Right lobe of liver (tissue), 6 donors: ENCODE data around the gene FAM168A. TPM values are rescaled to one million over a fixed set of nuclear protein-coding genes. Genes with fewer than 3 reads are reported as not detected.
"Not testable (repeated sequence)": the region's sequence is repeated elsewhere in the genome, so short reads cannot be mapped to it uniquely, and the experiment has no call there.

Experiments used
- ATAC-seq, 4 donors: fragments of 200-7000 bp; cut with Tn5 transposase; one replicate each; pipeline ENCODE4 v1.9.1; 2020; ENCODE audit warnings: mild to moderate bottlenecking in 4 of 4, moderate library complexity in 4 of 4
- DNase-seq, 3 donors: peaks; one replicate each; pipeline ENCODE4 v3.0.0-alpha.2; 2020
- H3K27ac ChIP-seq, 3 donors: fragments of 200-600 bp; one replicate each; pipeline ENCODE4 v1.8.0; 2022
- H3K27me3 ChIP-seq, 2 donors: fragments of 200-600 bp; one replicate each; pipeline ENCODE4 v1.8.0; 2022
- H3K36me3 ChIP-seq, 4 donors: fragments of 200-600 bp; sonication (generic) in 1 of 4; one replicate each; pipeline versions ENCODE4 v1.5.1 to v1.8.0; 2017 to 2022; ENCODE audit warnings: control low read depth in 1 of 4
- H3K4me1 ChIP-seq, 4 donors: fragments of 200-600 bp; sonication (generic) in 1 of 4; one replicate each; pipeline versions ENCODE4 v1.5.1 to v1.8.0; 2017 to 2022; ENCODE audit warnings: control low read depth in 1 of 4
- H3K4me3 ChIP-seq, 3 donors: fragments of 200-600 bp; one replicate each; pipeline ENCODE4 v1.8.0; 2022
- H3K9me3 ChIP-seq, 4 donors: fragments of 200-600 bp; sonication (generic) in 1 of 4; one replicate each; pipeline versions ENCODE4 v1.5.1 to v1.8.0; 2017 to 2022; ENCODE audit warnings: control low read depth in 1 of 4
- CTCF ChIP-seq, 4 donors: fragments of 200-600 bp in 3 of 4; fragments of 450-650 bp in 1 of 4; IDR thresholded peaks; one replicate each; pipeline versions ENCODE4 v1.5.1 to v1.8.0; 2016 to 2022; ENCODE audit warnings: antibody characterized with exemption in 4 of 4, mild to moderate bottlenecking in 2 of 4
- POLR2A ChIP-seq: fragments of 450-650 bp; IDR thresholded peaks from one replicate; pipeline ENCODE4 v1.6.1; 2017; ENCODE audit warnings: antibody characterized with exemption, mild to moderate bottlenecking
- WGBS: methylation state at CpG from one replicate; pipeline ENCODE4 v1.1.6; 2018; ENCODE audit warnings: low coverage, low lambda C conversion rate; ENCODE audit not compliant: insufficient coverage; ENCODE audit errors: missing lambda C conversion rate; 5-methylcytosine and 5-hydroxymethylcytosine counted together
- intact Hi-C, 2 donors: fragments of 100-400 bp; cut with DNase I; formaldehyde crosslinking; loops; one replicate each; pipeline versions ENCODE4 v1.11.2 to v1.14.1; 2022
- total RNA-seq, 6 experiments: library from RNA; depleted of rRNA in 2 of 6; stranded (reverse); fragments of >200 nt in 2 of 6; fragmentation: NEBNext Ultra II Directional in 3 of 6; extraction: Animal tissue kit (Norgen Biotek cat#: 25700) in 3 of 6; gene quantifications; one replicate each; pipeline versions ENCODE4 v1.1.0 to v1.2.4, GENCODE V29; 2016 to 2023
- donor health status: DM: no; HTN: yes; CAD: no.
- donor health status: DM: no; HTN: no; CAD: no.
- donor health status: DM: no; HTN: no; CAD: no.
- donor health status: DM: no; HTN: yes; CAD: no.
- donor health status: DM: no; HTN: yes; CAD: no.

FAM168A gene
- total RNA-seq, 6 experiments from 2014 or later: 13.0 to 21.5 (median 15.9) TPM

- no peaks in the 10 kb centered on the region for H3K9me3 ChIP-seq
- intact Hi-C loops: no loop called here
- no peaks in the 10 kb centered on the region for H3K36me3 ChIP-seq
- ATAC-seq (no peak), DNase-seq (no peak)
- no peaks in the 10 kb centered on the region for H3K4me1 ChIP-seq
- no peak overlapping the region for H3K4me3 ChIP-seq
- TF ChIP-seq CTCF (IDR thresholded peaks at IDR 0.05): no peak
- no peak overlapping the region for H3K27ac ChIP-seq
- H3K27me3 ChIP-seq: no peaks in the 10 kb centered on the region
Observed at GRCh38 chr11:73451896-73452295, 146.0 kb downstream of the FAM168A start.

DNA sequence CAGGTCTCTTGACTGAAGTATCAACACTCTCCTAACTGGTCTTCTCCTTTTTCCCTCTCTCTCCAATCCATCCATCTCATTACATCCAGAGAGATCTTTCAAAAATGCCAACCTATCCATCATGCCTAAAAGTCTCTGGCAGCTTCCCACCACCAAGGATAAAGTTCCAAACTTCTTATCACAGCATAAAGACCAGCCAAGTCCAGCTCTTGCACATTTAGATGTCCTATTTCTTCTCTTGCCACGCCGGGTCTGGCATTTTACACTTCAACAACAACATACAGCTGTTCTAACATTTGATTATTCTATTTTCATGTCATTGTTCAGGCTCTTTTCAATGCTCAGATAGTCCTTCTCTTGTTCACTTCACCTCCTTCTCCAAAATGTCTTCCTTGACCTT, 151.1 kb downstream of the FAM168A start:
- intact Hi-C loops: no loop called here
- no peaks in the 10 kb centered on the region for H3K4me1 ChIP-seq
- no peaks in the 10 kb centered on the region for H3K27me3 ChIP-seq
- no peak overlapping the region for H3K27ac ChIP-seq
- no peak for DNase-seq
- no peaks in the 10 kb centered on the region for H3K36me3 ChIP-seq
- H3K4me3 ChIP-seq: no peak overlapping the region
- no peak for ATAC-seq
- TF ChIP-seq CTCF (IDR thresholded peaks at IDR 0.05) (no peak), POLR2A (no peak)
- WGBS: 100% methylated on average over 2 of the region's 2 CpGs
- no peaks in the 10 kb centered on the region for H3K9me3 ChIP-seq

DNA sequence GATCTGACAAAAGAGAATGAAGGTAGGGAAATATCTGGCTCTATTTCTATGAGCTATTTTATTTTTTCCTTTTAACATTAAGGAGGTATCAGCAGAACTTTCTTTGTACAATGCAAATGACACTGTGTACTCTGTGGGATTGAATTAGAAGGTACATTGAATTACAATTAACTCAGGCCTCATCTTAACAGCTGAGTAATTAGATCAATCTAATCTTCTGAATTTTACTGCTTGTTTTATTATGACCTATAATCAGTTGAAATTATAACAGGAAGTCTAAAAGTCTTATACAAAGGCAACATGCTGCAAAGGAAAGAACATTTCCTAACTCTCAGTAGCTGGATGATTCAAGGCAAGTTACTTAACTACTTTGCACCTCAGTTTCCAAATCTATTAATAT, 151.9 kb downstream of the FAM168A start:
- H3K27me3 ChIP-seq: no peaks in the 10 kb centered on the region
- intact Hi-C loops: no loop called here
- no peaks in the 10 kb centered on the region for H3K36me3 ChIP-seq
- ATAC-seq (no peak), DNase-seq (no peak)
- TF ChIP-seq POLR2A (no peak), CTCF (IDR thresholded peaks at IDR 0.05) (no peak)
- H3K4me1 ChIP-seq: no peaks in the 10 kb centered on the region
- no peak overlapping the region for H3K27ac ChIP-seq
- no peak overlapping the region for H3K4me3 ChIP-seq
- no peaks in the 10 kb centered on the region for H3K9me3 ChIP-seq

DNA sequence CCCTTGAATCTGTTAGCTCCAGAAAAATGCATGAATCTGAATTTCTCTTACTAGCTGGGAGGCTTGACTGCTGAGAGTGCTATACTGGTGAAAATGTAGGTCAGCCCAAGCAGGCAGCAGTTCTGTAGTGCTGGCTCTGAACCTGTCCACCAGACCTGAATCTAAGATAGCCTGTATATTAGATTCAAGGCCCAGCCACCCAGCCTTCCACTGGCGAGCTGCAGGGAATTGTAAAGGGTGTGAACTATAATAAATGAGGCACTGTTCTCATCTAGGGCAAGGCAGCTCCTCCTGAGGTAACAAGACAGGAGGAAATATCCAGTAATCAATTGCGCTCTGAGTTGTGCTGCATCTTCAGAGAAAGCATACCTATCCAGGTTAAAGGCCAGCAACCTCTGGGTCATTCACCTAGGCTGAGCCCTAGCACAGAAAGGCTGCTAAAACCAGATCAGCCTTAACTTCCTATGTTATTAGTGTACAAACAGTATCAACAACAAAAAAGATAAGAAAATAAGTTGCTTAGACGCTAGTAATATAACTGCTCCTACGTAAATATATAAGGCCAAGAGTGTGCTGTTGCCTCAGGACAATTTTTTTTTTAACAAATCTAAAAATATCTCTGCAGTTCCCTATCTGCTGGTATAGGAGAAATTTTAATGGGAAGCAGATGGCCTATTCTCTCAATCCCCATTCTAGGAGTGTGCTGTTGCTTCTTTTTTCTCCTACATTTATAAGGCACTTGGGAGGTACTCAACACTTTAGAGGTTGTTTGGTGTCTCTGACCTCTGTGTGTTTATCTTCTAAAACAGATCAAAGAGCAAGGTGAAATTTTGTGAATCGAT, 158.7 kb downstream of the FAM168A start:
- Histone ChIP-seq H3K4me3 (no peak overlapping the region), H3K27ac (no peak overlapping the region), H3K36me3 (no peaks in the 10 kb centered on the region), H3K9me3 (no peaks in the 10 kb centered on the region), H3K4me1 (peaks cover 0 to 9% (median 2%) of the 10 kb centered on the region in 4 donors), H3K27me3 (no peaks in the 10 kb centered on the region)
- TF ChIP-seq CTCF (IDR thresholded peaks at IDR 0.05) (no peak), POLR2A (no peak)
- intact Hi-C loops: no loop called here
- ATAC-seq: peak; percentile 77 to 95 (median 94)
- DNase-seq: peak in 2 of 3 donors; percentile 29 to 69
- 27% methylated on average over 5 of the region's 5 CpGs for WGBS

GRCh38 chr11:73436859-73437258, 161.1 kb downstream of the FAM168A start:
- H3K27me3 ChIP-seq, H3K9me3 ChIP-seq, intact Hi-C loops, DNase-seq, H3K27ac ChIP-seq, ATAC-seq, H3K36me3 ChIP-seq, H3K4me1 ChIP-seq, H3K4me3 ChIP-seq: not testable (repeated sequence)
- WGBS: 78% methylated on average over 4 of the region's 4 CpGs
